Neuronal stem cell (in vitro differentiated cells): ENCODE measurements around the gene TMEM254.

Source experiments
- DNase-seq: peaks from one replicate; pipeline ENCODE4 v3.0.0-alpha.2; 2013; ENCODE audit warnings: low spot score
- H2AFZ ChIP-seq: one replicate; pipeline ENCODE4 v1.6.1; 2013; ENCODE audit warnings: mild to moderate bottlenecking, low read length, inconsistent platforms
- H2AK5ac ChIP-seq: 2 replicates; pipeline ENCODE4 v1.6.1; 2013; ENCODE audit warnings: low read depth, mild to moderate bottlenecking, inconsistent platforms, low read length, moderate library complexity, mixed read lengths
- H2BK120ac ChIP-seq: 2 replicates; pipeline ENCODE4 v1.6.1; 2013; ENCODE audit warnings: low read depth, mild to moderate bottlenecking, inconsistent platforms, low read length, moderate library complexity, mixed read lengths
- H2BK12ac ChIP-seq: one replicate; pipeline ENCODE4 v1.6.1; 2013; ENCODE audit warnings: low read length, inconsistent platforms
- H2BK15ac ChIP-seq: 2 replicates; pipeline ENCODE4 v1.6.1; 2013; ENCODE audit warnings: mild to moderate bottlenecking, low read length, inconsistent platforms, mixed read lengths
- H2BK5ac ChIP-seq: one replicate; pipeline ENCODE4 v1.6.1; 2013; ENCODE audit warnings: inconsistent platforms, mild to moderate bottlenecking, low read length, moderate library complexity
- H3K14ac ChIP-seq: one replicate; pipeline ENCODE4 v1.6.1; 2013; ENCODE audit warnings: low read length, inconsistent platforms
- H3K18ac ChIP-seq: 2 replicates; pipeline ENCODE4 v1.6.1; 2013; ENCODE audit warnings: low read length, inconsistent platforms
- H3K23ac ChIP-seq: 2 replicates; pipeline ENCODE4 v1.6.1; 2013; ENCODE audit warnings: low read depth, mild to moderate bottlenecking, mixed read lengths, low read length, inconsistent platforms; ENCODE audit not compliant: poor library complexity
- H3K27ac ChIP-seq: replicated peaks from 3 replicates; pipeline ENCODE4 v1.5.1; 2013; ENCODE audit warnings: low read length, inconsistent platforms
- H3K27me3 ChIP-seq, 3 experiments: 2 replicates each; pipeline ENCODE4 v1.6.1; 2013; ENCODE audit warnings: low read length in 3 of 3, mild to moderate bottlenecking in 2 of 3, inconsistent platforms in 1 of 3, low read depth in 1 of 3, mixed read lengths in 1 of 3, moderate library complexity in 1 of 3; ENCODE audit not compliant: control insufficient read depth in 3 of 3, insufficient read depth in 3 of 3
- H3K36me3 ChIP-seq, 2 donors: replicated peaks in 1 of 2; 2 replicates each; pipeline ENCODE4 v1.6.1; 2013; ENCODE audit warnings: low read length in 2 of 2; ENCODE audit not compliant: control insufficient read depth in 2 of 2, insufficient read depth in 2 of 2
- H3K4ac ChIP-seq: 2 replicates; pipeline ENCODE4 v1.6.1; 2013; ENCODE audit warnings: inconsistent platforms, mild to moderate bottlenecking, low read length, moderate library complexity
- H3K4me1 ChIP-seq, 2 donors: 1 replicate in 1 of 2; 2 replicates in 1 of 2; pipeline ENCODE4 v1.6.1; 2013; ENCODE audit warnings: low read length in 2 of 2, low read depth in 1 of 2; ENCODE audit not compliant: control insufficient read depth in 2 of 2, insufficient read depth in 1 of 2
- H3K4me2 ChIP-seq: one replicate; pipeline ENCODE4 v1.6.1; 2013; ENCODE audit warnings: mild to moderate bottlenecking, low read length, inconsistent platforms; ENCODE audit not compliant: insufficient read depth, poor library complexity, severe bottlenecking
- H3K4me3 ChIP-seq, 2 donors: 2 replicates each; pipeline ENCODE4 v1.5.1; 2013; ENCODE audit warnings: low read length in 2 of 2, mild to moderate bottlenecking in 2 of 2, inconsistent platforms in 1 of 2, moderate library complexity in 1 of 2
- H3K79me1 ChIP-seq: one replicate; pipeline ENCODE4 v1.6.1; 2013; ENCODE audit warnings: low read depth, mild to moderate bottlenecking, inconsistent platforms, low read length, moderate library complexity
- H3K9ac ChIP-seq: one replicate; pipeline ENCODE4 v1.6.1; 2013; ENCODE audit warnings: mild to moderate bottlenecking, low read depth, low read length, inconsistent platforms; ENCODE audit not compliant: poor library complexity
- H3K9me3 ChIP-seq, 2 donors: replicated peaks in 1 of 2; 2 replicates each; pipeline versions ENCODE3 to v1.6.1; 2013; ENCODE audit warnings: low read length in 2 of 2, mild to moderate bottlenecking in 2 of 2, inconsistent platforms in 1 of 2, low read depth in 1 of 2, mixed read lengths in 1 of 2, moderate library complexity in 1 of 2; ENCODE audit not compliant: control insufficient read depth in 2 of 2, insufficient read depth in 1 of 2
- H4K8ac ChIP-seq: one replicate; pipeline ENCODE4 v1.6.1; 2013; ENCODE audit warnings: low read depth, mild to moderate bottlenecking, inconsistent platforms, low read length, moderate library complexity
- H4K91ac ChIP-seq: one replicate; pipeline ENCODE4 v1.6.1; 2013; ENCODE audit warnings: low read length, low read depth, mild to moderate bottlenecking, inconsistent platforms; ENCODE audit not compliant: poor library complexity
- WGBS, 2 donors: extraction: QIAGEN DNeasy Blood & Tissue Kit; methylation state at CpG; one replicate each; pipeline ENCODE4 v1.1.7; 2013; ENCODE audit warnings: missing lambda C conversion rate in 2 of 2, mixed read lengths in 1 of 2; ENCODE audit not compliant: insufficient read length in 2 of 2, insufficient replicate concordance in 1 of 2; ENCODE audit errors: extremely low coverage in 2 of 2; 5-methylcytosine and 5-hydroxymethylcytosine counted together

The TMEM254 gene

DNA sequence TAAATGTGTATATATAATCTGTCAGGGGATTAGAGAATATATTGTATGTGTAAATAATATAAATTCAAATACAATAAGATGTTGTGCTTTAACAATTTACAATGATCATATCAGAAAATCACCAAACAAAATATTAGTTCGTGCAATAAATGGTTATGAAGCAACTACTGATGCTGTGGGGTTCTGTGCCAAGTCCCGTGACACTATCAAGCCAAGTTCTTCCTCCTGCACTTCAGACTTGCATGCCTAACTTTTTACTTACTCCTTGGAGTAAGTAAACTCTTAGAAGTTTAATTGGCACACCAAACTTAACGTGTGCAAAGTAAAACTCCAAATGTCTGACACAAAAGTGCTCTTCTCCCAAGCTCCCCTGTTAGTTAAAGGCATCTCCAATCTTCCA, 26.5 kb upstream of the TMEM254 start:
- Histone ChIP-seq H3K27ac (no peak overlapping the region), H3K14ac (no peak overlapping the region), H4K8ac (no peak overlapping the region), H3K27me3 (no peaks in the 10 kb centered on the region), H2BK120ac (no peak overlapping the region), H2BK5ac (no peak overlapping the region), H3K23ac (no peak overlapping the region), H2AK5ac (no peak overlapping the region), H3K36me3 (no peaks in the 10 kb centered on the region), H3K79me1 (no peaks in the 10 kb centered on the region), H3K4me3 (no peak overlapping the region), H3K4me2 (no peak overlapping the region), H2BK12ac (no peak overlapping the region), H3K4ac (no peak overlapping the region), H3K4me1 (no peaks in the 10 kb centered on the region), H3K9me3 (no peaks in the 10 kb centered on the region), H2BK15ac (no peak overlapping the region), H3K18ac (no peak overlapping the region), H3K9ac (no peak overlapping the region), H2AFZ (no peak overlapping the region), H4K91ac (no peak overlapping the region)
- DNase-seq = no peak
- whole genome bisulfite sequencing, 2 donors = no CpG with 5 or more reads among the region's 3 CpGs

DNA sequence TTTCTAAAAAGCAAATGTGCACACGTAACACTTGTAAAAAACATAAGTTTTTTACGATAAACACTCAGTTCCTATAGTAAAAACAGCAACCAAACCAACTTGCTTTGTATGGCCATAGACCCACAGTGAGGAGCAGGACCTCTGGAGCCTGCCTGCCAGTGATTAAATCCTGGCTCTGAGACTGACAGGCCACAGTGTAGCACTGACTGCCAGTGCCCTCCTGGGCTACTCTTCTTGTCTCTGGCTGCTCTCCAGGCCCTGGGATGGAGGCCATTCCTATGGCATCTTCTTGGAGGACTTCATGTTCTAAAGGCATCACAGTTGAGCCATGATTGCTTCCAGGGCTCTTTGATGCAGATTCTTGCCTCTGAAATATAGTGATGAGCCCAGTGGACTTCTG, 22.7 kb upstream of the TMEM254 start:
- no peak overlapping the region for H2AK5ac ChIP-seq
- H3K27ac ChIP-seq = no peak overlapping the region
- no peak overlapping the region for H3K4ac ChIP-seq
- no peak overlapping the region for H2BK15ac ChIP-seq
- no peak overlapping the region for H3K14ac ChIP-seq
- H3K4me1 ChIP-seq = no peaks in the 10 kb centered on the region
- H4K8ac ChIP-seq = no peak overlapping the region
- no peak overlapping the region for H3K4me3 ChIP-seq
- H3K36me3 ChIP-seq = no peaks in the 10 kb centered on the region
- no peaks in the 10 kb centered on the region for H3K79me1 ChIP-seq
- H3K27me3 ChIP-seq = no peaks in the 10 kb centered on the region
- H3K9me3 ChIP-seq = no peaks in the 10 kb centered on the region
- H3K18ac ChIP-seq = no peak overlapping the region
- no peak overlapping the region for H3K4me2 ChIP-seq
- H3K23ac ChIP-seq = no peak overlapping the region
- DNase-seq = no peak
- WGBS, 2 donors = no CpG with 5 or more reads among the region's 2 CpGs
- H3K9ac ChIP-seq = no peak overlapping the region
- no peak overlapping the region for H2BK120ac ChIP-seq
- no peak overlapping the region for H2BK12ac ChIP-seq
- no peak overlapping the region for H4K91ac ChIP-seq
- no peak overlapping the region for H2AFZ ChIP-seq
- no peak overlapping the region for H2BK5ac ChIP-seq

DNA sequence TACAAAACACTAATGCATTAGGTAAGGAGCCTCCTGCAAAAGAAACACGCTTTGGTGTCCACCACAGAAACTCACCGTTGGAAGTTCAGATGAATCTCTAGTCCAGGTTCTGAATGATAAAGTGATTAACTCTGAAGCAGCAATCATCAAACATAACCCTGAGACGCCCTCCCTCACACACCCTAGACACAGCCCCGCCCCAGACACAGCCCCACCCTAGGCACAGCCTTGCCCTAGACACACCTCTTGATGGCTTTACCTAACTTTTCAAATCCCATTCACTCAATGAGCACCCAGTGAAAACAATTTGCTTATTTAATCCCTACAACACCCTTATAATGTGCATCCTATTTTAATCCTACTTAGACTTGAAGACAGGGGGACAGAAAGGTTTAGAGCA, 21.3 kb upstream of the TMEM254 start:
- H3K27ac ChIP-seq = no peak overlapping the region
- no peaks in the 10 kb centered on the region for H3K9me3 ChIP-seq
- no peak overlapping the region for H3K23ac ChIP-seq
- no peak overlapping the region for H2AK5ac ChIP-seq
- no peak overlapping the region for H3K18ac ChIP-seq
- H3K79me1 ChIP-seq = no peaks in the 10 kb centered on the region
- H3K4me3 ChIP-seq = no peak overlapping the region
- H2BK120ac ChIP-seq = no peak overlapping the region
- no peak for DNase-seq
- no peak overlapping the region for H2AFZ ChIP-seq
- H3K27me3 ChIP-seq = no peaks in the 10 kb centered on the region
- no peaks in the 10 kb centered on the region for H3K36me3 ChIP-seq
- H3K9ac ChIP-seq = no peak overlapping the region
- no CpG with 5 or more reads among the region's 4 CpGs for WGBS, 2 donors
- H3K4me1 ChIP-seq = no peaks in the 10 kb centered on the region
- H4K8ac ChIP-seq = no peak overlapping the region
- H2BK5ac ChIP-seq = no peak overlapping the region
- no peak overlapping the region for H4K91ac ChIP-seq
- H3K14ac ChIP-seq = no peak overlapping the region
- no peak overlapping the region for H2BK12ac ChIP-seq
- no peak overlapping the region for H2BK15ac ChIP-seq
- H3K4me2 ChIP-seq = no peak overlapping the region
- H3K4ac ChIP-seq = no peak overlapping the region

DNA sequence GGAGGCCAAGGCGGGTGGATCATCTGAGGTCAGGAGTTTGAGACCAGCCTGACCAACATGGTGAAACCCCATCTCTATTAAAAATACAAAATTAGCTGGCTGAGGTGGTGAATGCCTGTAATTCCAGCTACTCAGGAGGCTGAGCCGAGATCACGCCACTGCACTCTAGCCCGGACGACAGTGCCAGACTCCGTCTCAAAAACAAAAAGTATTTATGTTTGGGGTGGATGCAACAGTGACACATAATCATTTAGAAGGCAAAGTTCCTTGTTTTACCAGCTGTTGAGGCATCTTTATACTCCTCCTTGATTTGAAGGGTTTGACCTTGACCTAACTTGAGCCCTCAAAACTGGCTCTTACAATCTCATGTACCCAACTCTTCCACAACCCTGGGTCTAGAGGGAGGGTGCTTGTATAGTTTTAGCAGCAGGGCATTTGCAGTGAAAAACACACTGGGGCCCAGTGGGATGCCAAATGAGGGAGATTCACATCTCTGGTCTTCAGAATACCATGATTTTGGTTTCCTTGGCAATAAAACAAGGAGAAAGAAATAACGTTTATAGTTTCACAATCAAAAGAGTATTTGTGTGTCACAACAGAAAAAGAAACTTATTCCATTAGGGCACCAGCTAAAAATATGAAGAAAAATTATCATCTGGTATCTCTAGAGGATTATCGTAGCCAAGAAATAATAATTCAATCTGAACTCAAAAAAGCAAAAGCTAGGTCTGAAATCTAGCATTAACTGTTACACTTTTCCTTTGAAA, 14.2 kb upstream of the TMEM254 start:
- Histone ChIP-seq H3K14ac (no peak overlapping the region), H4K8ac (no peak overlapping the region), H3K27ac (no peak overlapping the region), H2AK5ac (no peak overlapping the region), H3K27me3 (no peaks in the 10 kb centered on the region), H3K79me1 (no peaks in the 10 kb centered on the region), H3K4me1 (no peaks in the 10 kb centered on the region), H3K4me2 (no peak overlapping the region), H3K36me3 (no peaks in the 10 kb centered on the region), H2BK15ac (no peak overlapping the region), H3K4me3 (no peak overlapping the region), H3K4ac (no peak overlapping the region), H2BK120ac (no peak overlapping the region), H2BK12ac (no peak overlapping the region), H4K91ac (no peak overlapping the region), H3K23ac (no peak overlapping the region), H2AFZ (no peak overlapping the region), H3K18ac (no peak overlapping the region), H2BK5ac (no peak overlapping the region), H3K9me3 (no peaks in the 10 kb centered on the region), H3K9ac (no peak overlapping the region)
- DNase-seq = no peak
- no CpG with 5 or more reads among the region's 8 CpGs for WGBS, 2 donors
